GM12891 (cell line): Measurements from ENCODE around the gene CNTN4.

Experiments
- DNase-seq: peaks from one replicate; pipeline ENCODE4 v3.0.0; 2011; ENCODE audit warnings: low spot score; ENCODE audit not compliant: insufficient read length
- FAIRE-seq: peaks from 2 replicates; lab custom pipeline; 2011; peaks lifted over from hg19 to GRCh38; lab: Jason Lieb, UNC
- PAX5 ChIP-seq: IDR thresholded peaks from 2 replicates; pipeline ENCODE4 v1.6.1; 2011; ENCODE audit warnings: low read length, moderate library complexity, mild to moderate bottlenecking; ENCODE audit not compliant: insufficient read depth, severe bottlenecking
- POLR2A ChIP-seq: IDR thresholded peaks from 2 replicates; pipeline ENCODE4 v1.6.1; 2011; ENCODE audit warnings: low read depth, low read length, control low read depth
- POLR2AphosphoS5 ChIP-seq: IDR thresholded peaks from 2 replicates; pipeline ENCODE4 v1.6.1; 2011; ENCODE audit warnings: low read depth, low read length, control low read depth
- POU2F2 ChIP-seq: IDR thresholded peaks from 2 replicates; pipeline ENCODE4 v1.6.1; 2011; ENCODE audit warnings: low read depth, mild to moderate bottlenecking, control low read depth, low read length, moderate library complexity
- SPI1 ChIP-seq: IDR thresholded peaks from 2 replicates; pipeline ENCODE4 v1.6.1; 2011; ENCODE audit warnings: low read depth, low read length, control low read depth
- TAF1 ChIP-seq: IDR thresholded peaks from 2 replicates; pipeline ENCODE4 v1.6.1; 2011; ENCODE audit warnings: low read depth, low read length, control low read depth

The CNTN4 gene

GRCh38 chr3:2860626-2861025 is 762.0 kb downstream of the CNTN4 start:
- FAIRE-seq (no peak), DNase-seq (no peak)
- TF ChIP-seq SPI1 (no peak), PAX5 (no peak), POLR2A (no peak), POU2F2 (no peak), POLR2AphosphoS5 (no peak), TAF1 (no peak)

GRCh38 chr3:2861120-2861519 is 762.5 kb downstream of the CNTN4 start:
- DNase-seq (no peak), FAIRE-seq (no peak)
- TF ChIP-seq PAX5 (no peak), POU2F2 (no peak), POLR2AphosphoS5 (no peak), SPI1 (no peak), POLR2A (no peak), TAF1 (no peak)

- no peak for FAIRE-seq
- no peak for TF ChIP-seq POLR2AphosphoS5
- no peak for TF ChIP-seq POU2F2
- no peak for TF ChIP-seq PAX5
- TF ChIP-seq SPI1, result no peak
- TF ChIP-seq POLR2A, result no peak
- TF ChIP-seq TAF1, result no peak
- no peak for DNase-seq
These were observed 763.3 kb downstream of the CNTN4 start for GRCh38 chr3:2861920-2862319.

- DNase-seq (no peak), FAIRE-seq (no peak)
- no peak for TF ChIP-seq POU2F2
These were observed 763.7 kb downstream of the CNTN4 start for GRCh38 chr3:2862366-2862765.

- DNase-seq, result no peak
- FAIRE-seq, result no peak
- TF ChIP-seq POLR2AphosphoS5, result no peak
- no peak for TF ChIP-seq POU2F2
- TF ChIP-seq TAF1, result no peak
- TF ChIP-seq PAX5, result no peak
- no peak for TF ChIP-seq SPI1
- no peak for TF ChIP-seq POLR2A
These were observed 764.5 kb downstream of the CNTN4 start for GRCh38 chr3:2863127-2863526.

- DNase-seq (no peak), FAIRE-seq (no peak)
- no peak for TF ChIP-seq POU2F2
- no peak for TF ChIP-seq SPI1
- TF ChIP-seq TAF1, result no peak
- TF ChIP-seq POLR2A, result no peak
- no peak for TF ChIP-seq POLR2AphosphoS5
- no peak for TF ChIP-seq PAX5
These were observed 771.2 kb downstream of the CNTN4 start for GRCh38 chr3:2869905-2870304.

GRCh38 chr3:2870724-2871333 is 772.2 kb downstream of the CNTN4 start:
- DNase-seq (no peak), FAIRE-seq (no peak)
- TF ChIP-seq POLR2A, result no peak
- no peak for TF ChIP-seq TAF1
- no peak for TF ChIP-seq POU2F2
- TF ChIP-seq POLR2AphosphoS5, result no peak
- no peak for TF ChIP-seq SPI1
- no peak for TF ChIP-seq PAX5

- DNase-seq (no peak), FAIRE-seq (no peak)
- TF ChIP-seq SPI1 (no peak), POLR2AphosphoS5 (no peak), POLR2A (no peak), TAF1 (no peak), PAX5 (no peak), POU2F2 (no peak)
These were observed 774.2 kb downstream of the CNTN4 start for GRCh38 chr3:2872884-2873283.

- DNase-seq (no peak), FAIRE-seq (no peak)
- no peak for TF ChIP-seq POU2F2
- TF ChIP-seq POLR2A, result no peak
- no peak for TF ChIP-seq TAF1
- no peak for TF ChIP-seq POLR2AphosphoS5
- TF ChIP-seq PAX5, result no peak
- no peak for TF ChIP-seq SPI1
These were observed 775.3 kb downstream of the CNTN4 start for GRCh38 chr3:2873986-2874385.

GRCh38 chr3:2875699-2876098 is 777.0 kb downstream of the CNTN4 start:
- FAIRE-seq (no peak), DNase-seq (no peak)
- TF ChIP-seq POU2F2, result no peak
- TF ChIP-seq PAX5, result no peak
- no peak for TF ChIP-seq POLR2A
- no peak for TF ChIP-seq TAF1
- no peak for TF ChIP-seq SPI1
- TF ChIP-seq POLR2AphosphoS5, result no peak
